SU-DHL-6 (cell line): ENCODE data around the gene MICAL3.

ENCODE experiments used
- H2AFZ ChIP-seq: fragments of 200-600 bp; sonication (generic); 2 replicates; pipeline ENCODE4 v1.6.1; 2014; ENCODE audit warnings: low read depth, mild to moderate bottlenecking, moderate library complexity, mixed read lengths, antibody characterized with exemption, low read length; ENCODE audit not compliant: severe bottlenecking
- H3F3A ChIP-seq: fragments of 200-600 bp; shearing (Covaris generic); 2 replicates; pipeline ENCODE4 v1.6.0; 2016; ENCODE audit warnings: antibody characterized with exemption, mild to moderate bottlenecking; ENCODE audit not compliant: insufficient read depth
- H3K27ac ChIP-seq: fragments of 200-600 bp; sonication (generic); 2 replicates; pipeline ENCODE4 v1.5.1; 2016; ENCODE audit warnings: low read depth, mild to moderate bottlenecking, low read length, moderate library complexity, mixed read lengths
- H3K27me3 ChIP-seq: fragments of 200-600 bp; sonication (generic), shearing (Covaris generic); 2 replicates; pipeline ENCODE4 v1.6.0; 2014; ENCODE audit warnings: mild to moderate bottlenecking, low read length
- H3K36me3 ChIP-seq: fragments of 200-600 bp; sonication (generic); 2 replicates; pipeline ENCODE4 v1.6.1; 2014; ENCODE audit warnings: mild to moderate bottlenecking, low read length, mixed read lengths
- H3K4me2 ChIP-seq: fragments of 300-600, 200-600 bp; shearing (Covaris generic), sonication (generic); 2 replicates; pipeline ENCODE4 v1.6.0; 2014; ENCODE audit warnings: low read length, low read depth, mild to moderate bottlenecking; ENCODE audit not compliant: poor library complexity, severe bottlenecking
- H3K4me3 ChIP-seq: fragments of 200-600 bp; sonication (generic); 2 replicates; pipeline ENCODE4 v1.5.1; 2014; ENCODE audit warnings: antibody characterized with exemption, low read length, mild to moderate bottlenecking, mixed read lengths; ENCODE audit not compliant: insufficient read depth, poor library complexity, severe bottlenecking
- H3K79me2 ChIP-seq: fragments of 200-600 bp; sonication (generic); 2 replicates; pipeline ENCODE4 v1.6.1; 2014; ENCODE audit warnings: mild to moderate bottlenecking, low read length, moderate library complexity; ENCODE audit not compliant: insufficient read depth
- H3K9ac ChIP-seq: fragments of 200-600 bp; sonication (generic); 2 replicates; pipeline ENCODE4 v1.7.0; 2014; ENCODE audit warnings: mild to moderate bottlenecking, low read length
- H3K9me2 ChIP-seq: fragments of 200-600 bp; sonication (generic); replicated peaks from 2 replicates; pipeline ENCODE4 v1.6.1; 2014; ENCODE audit warnings: low read length; ENCODE audit not compliant: insufficient read depth
- H3K9me3 ChIP-seq: fragments of 200-600 bp; sonication (generic); 2 replicates; pipeline ENCODE4 v1.6.1; 2014; ENCODE audit warnings: low read length, mixed read lengths; ENCODE audit not compliant: insufficient read depth
- H4K20me1 ChIP-seq: fragments of 200-600 bp; sonication (generic); 2 replicates; pipeline ENCODE4 v1.6.1; 2014; ENCODE audit warnings: low read depth, mild to moderate bottlenecking, antibody characterized with exemption, low read length, moderate library complexity, mixed read lengths
- EZH2phosphoT487 ChIP-seq: fragments of 200-600 bp; sonication (generic), shearing (Covaris generic); conservative IDR thresholded peaks from 2 replicates; pipeline ENCODE4 v1.6.1; 2018; ENCODE audit warnings: mild to moderate bottlenecking, antibody characterized with exemption, low read length, moderate library complexity, mixed read lengths
- TF ChIP-seq, protein P1 (sequence below): fragments of 200-600 bp; sonication (generic); IDR thresholded peaks from one replicate; pipeline ENCODE4 v1.5.1; 2017; ENCODE audit warnings: antibody characterized with exemption, mild to moderate bottlenecking, low read length, moderate library complexity; ENCODE audit not compliant: insufficient read depth, poor library complexity, severe bottlenecking

The MICAL3 gene

DNA sequence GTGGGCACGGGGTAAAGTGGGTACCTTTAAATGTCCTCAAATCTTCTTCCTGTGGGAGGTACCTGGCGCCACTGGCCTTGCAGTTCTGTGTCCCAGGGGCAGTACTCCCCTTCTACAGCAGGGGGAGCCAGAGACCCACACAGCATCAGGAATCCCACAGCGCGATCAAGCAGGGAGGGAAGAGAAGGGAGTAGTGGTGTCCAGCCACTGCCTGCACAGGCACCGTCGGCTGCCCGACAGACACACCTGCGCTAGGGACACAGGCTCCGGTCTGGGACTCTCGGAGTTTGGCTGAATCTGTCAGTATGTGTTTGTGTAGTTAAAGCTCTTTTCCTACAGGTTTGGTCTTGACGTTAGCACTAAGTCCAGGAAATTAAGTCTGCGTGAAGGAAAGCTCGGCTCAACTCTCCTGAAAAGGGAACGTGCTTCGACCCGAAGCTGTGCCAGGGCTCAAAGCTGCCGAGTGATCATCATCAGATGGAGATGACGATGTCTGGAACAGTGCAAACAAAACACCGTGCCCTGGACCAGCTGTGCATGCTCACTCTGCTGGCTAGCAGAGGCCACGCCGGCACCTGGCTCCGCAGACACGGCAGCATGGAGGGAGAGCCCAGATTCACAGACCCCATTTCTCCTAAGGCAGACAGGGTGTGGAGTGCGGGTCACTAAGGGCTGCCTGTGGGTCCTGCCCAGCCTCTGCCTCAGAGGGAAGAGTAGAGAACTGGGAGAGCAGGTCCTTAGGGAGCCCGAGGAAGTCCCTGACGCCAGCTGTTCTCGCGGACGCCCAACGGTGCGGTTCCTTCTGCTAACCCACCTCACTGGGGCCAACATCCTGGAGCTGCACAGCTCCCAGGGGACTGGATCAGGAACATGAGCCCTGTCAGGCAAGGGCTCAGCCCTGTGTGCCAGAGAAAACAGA is 194.1 kb downstream of the MICAL3 start:
- no peak overlapping the region for H2AFZ ChIP-seq
- H3K4me3 ChIP-seq, result no peak overlapping the region
- no peak overlapping the region for H3K9ac ChIP-seq
- H3K79me2 ChIP-seq, result no peaks in the 10 kb centered on the region
- no peaks in the 10 kb centered on the region for H3K9me2 ChIP-seq
- H3K9me3 ChIP-seq, result no peaks in the 10 kb centered on the region
- TF ChIP-seq, protein P1, sequence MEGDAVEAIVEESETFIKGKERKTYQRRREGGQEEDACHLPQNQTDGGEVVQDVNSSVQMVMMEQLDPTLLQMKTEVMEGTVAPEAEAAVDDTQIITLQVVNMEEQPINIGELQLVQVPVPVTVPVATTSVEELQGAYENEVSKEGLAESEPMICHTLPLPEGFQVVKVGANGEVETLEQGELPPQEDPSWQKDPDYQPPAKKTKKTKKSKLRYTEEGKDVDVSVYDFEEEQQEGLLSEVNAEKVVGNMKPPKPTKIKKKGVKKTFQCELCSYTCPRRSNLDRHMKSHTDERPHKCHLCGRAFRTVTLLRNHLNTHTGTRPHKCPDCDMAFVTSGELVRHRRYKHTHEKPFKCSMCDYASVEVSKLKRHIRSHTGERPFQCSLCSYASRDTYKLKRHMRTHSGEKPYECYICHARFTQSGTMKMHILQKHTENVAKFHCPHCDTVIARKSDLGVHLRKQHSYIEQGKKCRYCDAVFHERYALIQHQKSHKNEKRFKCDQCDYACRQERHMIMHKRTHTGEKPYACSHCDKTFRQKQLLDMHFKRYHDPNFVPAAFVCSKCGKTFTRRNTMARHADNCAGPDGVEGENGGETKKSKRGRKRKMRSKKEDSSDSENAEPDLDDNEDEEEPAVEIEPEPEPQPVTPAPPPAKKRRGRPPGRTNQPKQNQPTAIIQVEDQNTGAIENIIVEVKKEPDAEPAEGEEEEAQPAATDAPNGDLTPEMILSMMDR, result peak; percentile 68
- no peak for TF ChIP-seq EZH2phosphoT487
- no peaks in the 10 kb centered on the region for H3K36me3 ChIP-seq
- H4K20me1 ChIP-seq, result no peaks in the 10 kb centered on the region
- no peak overlapping the region for H3K27ac ChIP-seq
- no peak overlapping the region for H3K4me2 ChIP-seq
- no peaks in the 10 kb centered on the region for H3K27me3 ChIP-seq
- no peaks in the 10 kb centered on the region for H3F3A ChIP-seq

- Histone ChIP-seq H3K9me2 (no peaks in the 10 kb centered on the region), H3K9ac (no peak overlapping the region), H3K36me3 (no peaks in the 10 kb centered on the region), H3K27me3 (no peaks in the 10 kb centered on the region), H2AFZ (no peak overlapping the region), H3K79me2 (no peaks in the 10 kb centered on the region), H3K9me3 (no peaks in the 10 kb centered on the region), H4K20me1 (no peaks in the 10 kb centered on the region), H3K27ac (no peak overlapping the region), H3K4me2 (no peak overlapping the region), H3K4me3 (no peak overlapping the region), H3F3A (no peaks in the 10 kb centered on the region)
- no peak for TF ChIP-seq EZH2phosphoT487
- TF ChIP-seq, protein P1, result no peak
Observed at GRCh38 chr22:17829695-17830042, 194.7 kb downstream of the MICAL3 start.

DNA sequence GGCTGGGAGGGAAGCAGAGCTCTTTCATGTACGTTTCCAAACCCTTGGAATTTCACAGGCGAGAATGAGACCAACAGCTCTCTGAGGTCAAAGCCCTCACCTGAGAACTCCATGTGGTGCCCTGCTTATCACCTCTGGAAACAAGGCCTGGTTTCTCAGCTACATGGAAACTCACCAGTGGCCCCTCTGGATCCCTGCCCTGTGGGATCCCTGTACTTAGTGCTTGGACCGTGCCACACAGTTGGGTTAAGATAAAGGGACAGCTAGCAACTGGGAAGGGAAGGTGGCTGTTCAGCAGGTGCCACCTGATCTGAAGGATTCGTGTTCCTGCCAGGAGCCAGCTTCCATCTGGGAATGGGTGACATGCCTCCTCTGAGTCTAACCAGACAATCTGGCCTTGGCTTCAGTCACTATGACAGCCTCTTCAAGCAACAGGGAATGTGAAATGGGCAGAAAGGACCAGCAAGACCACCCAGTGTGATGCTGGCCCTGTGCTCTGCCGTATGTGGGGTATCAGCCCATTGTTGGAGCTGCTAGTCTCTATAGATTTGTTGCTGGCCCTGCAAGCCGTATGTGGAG is 195.8 kb downstream of the MICAL3 start:
- TF ChIP-seq, protein P1, result no peak
- H2AFZ ChIP-seq, result no peak overlapping the region
- H3K4me2 ChIP-seq, result no peak overlapping the region
- H3K36me3 ChIP-seq, result no peaks in the 10 kb centered on the region
- no peaks in the 10 kb centered on the region for H3F3A ChIP-seq
- H3K4me3 ChIP-seq, result no peak overlapping the region
- no peaks in the 10 kb centered on the region for H4K20me1 ChIP-seq
- H3K27ac ChIP-seq, result no peak overlapping the region
- no peaks in the 10 kb centered on the region for H3K27me3 ChIP-seq
- no peak overlapping the region for H3K9ac ChIP-seq
- H3K9me3 ChIP-seq, result no peaks in the 10 kb centered on the region
- H3K9me2 ChIP-seq, result no peaks in the 10 kb centered on the region
- H3K79me2 ChIP-seq, result no peaks in the 10 kb centered on the region
